ENCODE measurements around the gene ELFN2.

GRCh38 chr22:37421468-37421877 lies 5.8 kb downstream of the ELFN2 start:
- no peak for TF ChIP-seq CTCF (CRISPR knock-in tag; IDR thresholded peaks at IDR 0.05)
- TF ChIP-seq ZBTB33 (CRISPR knock-in tag; IDR thresholded peaks at IDR 0.05), result no peak
- TF ChIP-seq ZFP82 (CRISPR knock-in tag; IDR thresholded peaks at IDR 0.05; ENCODE audit: borderline replicate concordance), result no peak
- no peak for TF ChIP-seq DZIP1 (CRISPR knock-in tag; IDR thresholded peaks at IDR 0.05)
- TF ChIP-seq SALL2 (CRISPR knock-in tag; IDR thresholded peaks at IDR 0.05), result no peak
- TF ChIP-seq, protein P1, sequence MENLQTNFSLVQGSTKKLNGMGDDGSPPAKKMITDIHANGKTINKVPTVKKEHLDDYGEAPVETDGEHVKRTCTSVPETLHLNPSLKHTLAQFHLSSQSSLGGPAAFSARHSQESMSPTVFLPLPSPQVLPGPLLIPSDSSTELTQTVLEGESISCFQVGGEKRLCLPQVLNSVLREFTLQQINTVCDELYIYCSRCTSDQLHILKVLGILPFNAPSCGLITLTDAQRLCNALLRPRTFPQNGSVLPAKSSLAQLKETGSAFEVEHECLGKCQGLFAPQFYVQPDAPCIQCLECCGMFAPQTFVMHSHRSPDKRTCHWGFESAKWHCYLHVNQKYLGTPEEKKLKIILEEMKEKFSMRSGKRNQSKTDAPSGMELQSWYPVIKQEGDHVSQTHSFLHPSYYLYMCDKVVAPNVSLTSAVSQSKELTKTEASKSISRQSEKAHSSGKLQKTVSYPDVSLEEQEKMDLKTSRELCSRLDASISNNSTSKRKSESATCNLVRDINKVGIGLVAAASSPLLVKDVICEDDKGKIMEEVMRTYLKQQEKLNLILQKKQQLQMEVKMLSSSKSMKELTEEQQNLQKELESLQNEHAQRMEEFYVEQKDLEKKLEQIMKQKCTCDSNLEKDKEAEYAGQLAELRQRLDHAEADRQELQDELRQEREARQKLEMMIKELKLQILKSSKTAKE (CRISPR knock-in tag; IDR thresholded peaks at IDR 0.05; ENCODE audit: borderline replicate concordance), result no peak
- TF ChIP-seq MATR3 (CRISPR knock-in tag; IDR thresholded peaks at IDR 0.05), result no peak
- no peak for TF ChIP-seq ZNF414 (CRISPR knock-in tag; IDR thresholded peaks at IDR 0.05)
- TF ChIP-seq, protein P2, sequence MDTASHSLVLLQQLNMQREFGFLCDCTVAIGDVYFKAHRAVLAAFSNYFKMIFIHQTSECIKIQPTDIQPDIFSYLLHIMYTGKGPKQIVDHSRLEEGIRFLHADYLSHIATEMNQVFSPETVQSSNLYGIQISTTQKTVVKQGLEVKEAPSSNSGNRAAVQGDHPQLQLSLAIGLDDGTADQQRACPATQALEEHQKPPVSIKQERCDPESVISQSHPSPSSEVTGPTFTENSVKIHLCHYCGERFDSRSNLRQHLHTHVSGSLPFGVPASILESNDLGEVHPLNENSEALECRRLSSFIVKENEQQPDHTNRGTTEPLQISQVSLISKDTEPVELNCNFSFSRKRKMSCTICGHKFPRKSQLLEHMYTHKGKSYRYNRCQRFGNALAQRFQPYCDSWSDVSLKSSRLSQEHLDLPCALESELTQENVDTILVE (CRISPR knock-in tag; IDR thresholded peaks at IDR 0.05), result no peak
- no peak for TF ChIP-seq RBAK (CRISPR knock-in tag; IDR thresholded peaks at IDR 0.05)
- TF ChIP-seq SIN3A (IDR thresholded peaks at IDR 0.05; ENCODE audit: borderline replicate concordance, low read depth, low read length), result no peak
- no peak for TF ChIP-seq MAFF (IDR thresholded peaks at IDR 0.05; ENCODE audit: low read depth, low read length)
- no peak for TF ChIP-seq POLR2A (IDR thresholded peaks at IDR 0.05; ENCODE audit: insufficient read depth in 1 of 2, low read depth in 2 of 2, low read length in 2 of 2)

Measured in HepG2 (cell line).